Measurements from ENCODE around the gene ELK3.

GRCh38 chr12:96153131-96153725 lies 40.9 kb upstream of the ELK3 start:
- TF ChIP-seq CTCF (IDR thresholded peaks at IDR 0.05; ENCODE audit: borderline replicate concordance, extremely low read depth, low read length, poor library complexity, severe bottlenecking) (no peak), EZH2 (IDR thresholded peaks at IDR 0.05; ENCODE audit: borderline replicate concordance, low read depth, low read length, severe bottlenecking) (no peak)
